SK-N-SH (cell line): Measurements from ENCODE around the gene REXO1. TPM values are rescaled to one million over a fixed set of nuclear protein-coding genes. Genes with fewer than 3 reads are reported as not detected.

Source experiments
- CTCF ChIA-PET: fragments of 300-600, 350-600 bp; formaldehyde crosslinking; extraction: SDS; loops from one replicate; lab custom pipeline; 2021; lab: Yijun Ruan, JAX
- POLR2A ChIA-PET: fragments of 350-600 bp; sonication (Branson Sonifier 250); formaldehyde crosslinking; extraction: SDS; loops from one replicate; lab custom pipeline; 2020; ENCODE audit warnings: antibody characterized with exemption, inconsistent platforms; lab: Yijun Ruan, JAX
- DNase-seq: peaks from one replicate; pipeline ENCODE4 v3.0.0; 2012
- H2AFZ ChIP-seq: fragments of 200-600 bp; sonication (generic); 2 replicates; pipeline ENCODE4 v1.8.1; 2016; ENCODE audit warnings: antibody characterized with exemption, mild to moderate bottlenecking, low read depth
- H3F3A ChIP-seq: fragments of 200-600 bp; sonication (generic); replicated peaks from 2 replicates; pipeline ENCODE3; 2016; ENCODE audit warnings: antibody characterized with exemption, mild to moderate bottlenecking; ENCODE audit not compliant: insufficient read depth
- H3K27ac ChIP-seq, 2 experiments: fragments of 200-500 bp in 1 of 2; fragments of 200-600 bp in 1 of 2; sonication (Bioruptor generic) in 1 of 2; sonication (generic), shearing (Covaris generic) in 1 of 2; 2 replicates each; pipeline versions ENCODE4 v1.5.1 to v1.6.1; 2014 to 2016; ENCODE audit warnings: low read depth in 2 of 2, inconsistent platforms in 1 of 2, low read length in 1 of 2, mild to moderate bottlenecking in 1 of 2, mixed read lengths in 1 of 2
- H3K27me3 ChIP-seq: fragments of 200-600 bp; sonication (generic), shearing (Covaris generic); 2 replicates; pipeline ENCODE4 v1.6.1; 2016; ENCODE audit warnings: mixed run types; ENCODE audit not compliant: insufficient read depth
- H3K36me3 ChIP-seq, 2 experiments: fragments of 200-500 bp in 1 of 2; fragments of 200-600 bp in 1 of 2; sonication (Bioruptor generic) in 1 of 2; sonication (generic) in 1 of 2; replicated peaks in 1 of 2; 2 replicates each; pipeline versions ENCODE3 to v1.5.1; 2014 to 2016; ENCODE audit warnings: low read length in 1 of 2, mild to moderate bottlenecking in 1 of 2; ENCODE audit not compliant: insufficient read depth in 2 of 2, control insufficient read depth in 1 of 2
- H3K4me1 ChIP-seq, 2 experiments: fragments of 200-500 bp in 1 of 2; fragments of 200-600 bp in 1 of 2; sonication (Bioruptor generic) in 1 of 2; sonication (generic), shearing (Covaris generic) in 1 of 2; 2 replicates each; pipeline versions ENCODE4 v1.5.1 to v1.6.1; 2014 to 2016; ENCODE audit warnings: low read depth in 1 of 2, low read length in 1 of 2, mixed run types in 1 of 2; ENCODE audit not compliant: insufficient read depth in 2 of 2, control insufficient read depth in 1 of 2
- H3K4me2 ChIP-seq: fragments of 200-600 bp; sonication (generic), shearing (Covaris generic); 2 replicates; pipeline ENCODE4 v1.6.1; 2017; ENCODE audit warnings: mixed run types
- H3K4me3 ChIP-seq, 2 experiments: fragments of 200-500 bp in 1 of 2; fragments of 200-600 bp in 1 of 2; sonication (Bioruptor generic) in 1 of 2; sonication (generic), shearing (Covaris generic) in 1 of 2; 2 replicates each; pipeline versions ENCODE4 v1.5.1 to v1.8.1; 2014 to 2016; ENCODE audit warnings: low read depth in 2 of 2, inconsistent platforms in 1 of 2, low read length in 1 of 2, mild to moderate bottlenecking in 1 of 2, mixed read lengths in 1 of 2, moderate library complexity in 1 of 2
- H3K79me2 ChIP-seq: fragments of 200-600 bp; sonication (generic); 2 replicates; pipeline ENCODE4 v1.8.1; 2017; ENCODE audit warnings: mild to moderate bottlenecking; ENCODE audit not compliant: insufficient read depth
- H3K9ac ChIP-seq: fragments of 200-600 bp; sonication (generic); 2 replicates; pipeline ENCODE4 v1.6.1; 2017; ENCODE audit warnings: mixed run types
- H3K9me2 ChIP-seq: fragments of 200-600 bp; sonication (generic); 2 replicates; pipeline ENCODE4 v1.6.1; 2017; ENCODE audit warnings: mixed run types
- H3K9me3 ChIP-seq: fragments of 200-600 bp; sonication (generic); 2 replicates; pipeline ENCODE4 v1.6.1; 2017; ENCODE audit warnings: mixed run types, mild to moderate bottlenecking, moderate library complexity
- H4K20me1 ChIP-seq: fragments of 200-600 bp; sonication (generic); 2 replicates; pipeline ENCODE4 v1.6.1; 2017; ENCODE audit warnings: mild to moderate bottlenecking, mixed run types; ENCODE audit not compliant: insufficient read depth
- CHD2 ChIP-seq: fragments of 150-350 bp; IDR thresholded peaks from 2 replicates; pipeline ENCODE4 v1.6.1; 2018; ENCODE audit warnings: low read length; ENCODE audit not compliant: partially characterized antibody
- CTCF ChIP-seq: fragments of 200-600 bp; sonication (generic); IDR thresholded peaks from 2 replicates; pipeline ENCODE4 v1.6.1; 2017; ENCODE audit warnings: antibody characterized with exemption, mild to moderate bottlenecking, moderate library complexity
- FOXJ3 ChIP-seq: sonication (generic); formaldehyde crosslinking; IDR thresholded peaks from 2 replicates; pipeline ENCODE4 v1.5.1; 2020; ENCODE audit warnings: mild to moderate bottlenecking, missing genetic modification reagents
- FOXM1 ChIP-seq: IDR thresholded peaks from 2 replicates; pipeline ENCODE4 v1.4.0; 2012; ENCODE audit warnings: low read depth, mild to moderate bottlenecking
- GABPA ChIP-seq: IDR thresholded peaks from 2 replicates; pipeline ENCODE4 v1.4.0; 2012; ENCODE audit warnings: low read depth, mild to moderate bottlenecking
- GATA2 ChIP-seq: sonication (generic); formaldehyde crosslinking; IDR thresholded peaks from 2 replicates; pipeline ENCODE4 v1.5.0; 2020; ENCODE audit warnings: mild to moderate bottlenecking, missing genetic modification reagents
- JUND ChIP-seq: IDR thresholded peaks from 2 replicates; pipeline ENCODE4 v1.4.0; 2012
- MEF2A ChIP-seq: IDR thresholded peaks from 2 replicates; pipeline ENCODE4 v1.4.0; 2012; ENCODE audit warnings: low read depth, borderline replicate concordance
- MXI1 ChIP-seq: IDR thresholded peaks from 2 replicates; pipeline ENCODE4 v1.6.1; 2012; ENCODE audit warnings: mild to moderate bottlenecking, low read depth, low read length, improper control_type of control experiment
- NRF1 ChIP-seq: IDR thresholded peaks from 2 replicates; pipeline ENCODE4 v1.6.1; 2012; ENCODE audit warnings: low read depth, mild to moderate bottlenecking, low read length
- PBX3 ChIP-seq: IDR thresholded peaks from 2 replicates; pipeline ENCODE4; 2012
- POLR2AphosphoS5 ChIP-seq: IDR thresholded peaks from 2 replicates; pipeline ENCODE4 v1.6.1; 2012; ENCODE audit warnings: low read depth, low read length
- RAD21 ChIP-seq: IDR thresholded peaks from 2 replicates; pipeline ENCODE4 v1.6.1; 2012; ENCODE audit warnings: mild to moderate bottlenecking, low read length
- RCOR1 ChIP-seq: fragments of 150-350 bp; IDR thresholded peaks from 2 replicates; pipeline ENCODE4 v1.6.1; 2017; ENCODE audit warnings: antibody characterized with exemption, low read length
- TEAD4 ChIP-seq: IDR thresholded peaks from 2 replicates; pipeline ENCODE4 v1.4.0; 2012; ENCODE audit warnings: mild to moderate bottlenecking, borderline replicate concordance; ENCODE audit not compliant: insufficient read depth
- WGBS: methylation state at CpG from one replicate; pipeline ENCODE4 v1.1.6; 2017; ENCODE audit warnings: low lambda C conversion rate; 5-methylcytosine and 5-hydroxymethylcytosine counted together
- polyA plus RNA-seq, 3 experiments: library from polyadenylated mRNA; depleted of rRNA; stranded (reverse); fragments of >200 nt; gene quantifications; 2 replicates each; pipeline ENCODE4 v1.2.3, GENCODE V29; 2012

The REXO1 gene
- polyA plus RNA-seq, 1 of the 3 experiments (the other 2 are of a cell fraction): 18.8 TPM

- no peak for TF ChIP-seq PBX3
- no peak for TF ChIP-seq CHD2
- no peak for TF ChIP-seq JUND
These were observed 6.3 kb upstream of the REXO1 start (continued) for GRCh38 chr19:1854542-1855039.

- CTCF ChIA-PET: interaction anchor here (0.6 to 2.8 kb wide), 6 partner anchors 11 to 103 kb away, joined by 3 to 15 read pairs (median 6); no protein-coding TSS in a partner anchor
- Histone ChIP-seq H3F3A (peaks cover 23% of the 10 kb centered on the region), H3K36me3 (peaks cover 3 to 6% of the 10 kb centered on the region in 2 experiments), H4K20me1 (peaks cover 95% of the 10 kb centered on the region), H3K27me3 (no peaks in the 10 kb centered on the region), H3K4me2 (no peak overlapping the region), H3K9me2 (no peaks in the 10 kb centered on the region), H3K79me2 (peaks cover 84% of the 10 kb centered on the region), H3K4me1 (peaks cover 23 to 38% of the 10 kb centered on the region in 2 experiments; a peak in 3 of 4 replicates), H2AFZ (no peak overlapping the region), H3K9me3 (no peaks in the 10 kb centered on the region), H3K9ac (no peak overlapping the region), H3K27ac (no peak overlapping the region; a peak in 1 of 4 replicates), H3K4me3 (no peak overlapping the region)
- POLR2A ChIA-PET: no interaction called here
- WGBS: 79% methylated on average over 11 of the region's 16 CpGs
- TF ChIP-seq CHD2 (no peak), NRF1 (no peak), MEF2A (no peak), MXI1 (no peak), FOXJ3 (CRISPR knock-in tag) (no peak), POLR2AphosphoS5 (no peak), FOXM1 (no peak), GABPA (no peak), GATA2 (CRISPR knock-in tag) (no peak), RAD21 (no peak)
- DNase-seq: no peak
These were observed 5.8 kb upstream of the REXO1 start for GRCh38 chr19:1854039-1854541.

DNA sequence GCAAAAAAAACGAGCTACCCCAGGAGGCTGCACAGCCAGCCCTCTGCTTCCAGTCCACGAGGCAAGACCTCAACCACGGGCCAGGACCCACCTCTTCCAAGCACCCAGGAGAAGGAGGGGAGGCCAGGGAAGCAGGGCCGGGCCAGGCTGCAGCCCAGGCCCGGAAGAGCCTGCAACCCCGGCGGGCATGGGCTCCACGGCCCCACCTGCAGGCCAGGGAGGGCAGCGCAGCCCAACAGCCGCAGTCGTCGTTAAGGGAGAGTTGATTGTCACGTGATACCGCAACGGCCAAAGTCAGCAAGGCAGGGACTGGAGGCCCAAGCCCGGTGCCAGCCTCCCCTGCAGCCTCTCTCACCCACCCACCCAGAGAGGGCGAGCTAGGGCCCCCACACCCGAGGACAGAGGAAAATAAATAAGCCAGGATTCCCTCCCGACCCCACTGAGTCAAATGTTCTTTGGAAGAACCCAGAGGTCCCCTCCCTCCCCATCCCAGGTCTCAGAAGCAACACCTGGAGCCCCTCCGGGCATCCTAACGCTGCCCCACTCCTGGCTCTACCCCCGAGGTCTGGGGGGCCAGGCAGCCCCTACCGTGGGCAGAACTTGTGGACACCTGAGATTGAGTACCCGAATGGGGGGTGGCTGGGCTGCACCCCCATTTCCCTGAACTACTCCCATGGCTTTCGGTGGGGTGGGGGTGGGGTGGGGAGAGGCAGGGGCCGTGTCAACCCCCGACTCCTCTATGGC lies 5.2 kb upstream of the REXO1 start:
- Histone ChIP-seq H3K9me2 (no peaks in the 10 kb centered on the region), H3K9me3 (no peaks in the 10 kb centered on the region), H3K27ac (peak overlapping the region in 1 of 2 experiments; percentile 6; a peak in 1 of 4 replicates), H3K9ac (no peak overlapping the region), H3F3A (peaks cover 28% of the 10 kb centered on the region), H4K20me1 (peaks cover 92% of the 10 kb centered on the region), H3K79me2 (peaks cover 81% of the 10 kb centered on the region), H3K4me1 (peaks cover 23 to 36% of the 10 kb centered on the region in 2 experiments; a peak in 3 of 4 replicates), H2AFZ (no peak overlapping the region), H3K27me3 (no peaks in the 10 kb centered on the region), H3K4me3 (no peak overlapping the region), H3K4me2 (no peak overlapping the region), H3K36me3 (peaks cover 3 to 6% of the 10 kb centered on the region in 2 experiments)
- 0 out of 2 replicates have a peak, but pooled peaks have one; percentile 14 for TF ChIP-seq RCOR1
- TF ChIP-seq CTCF: peak; percentile 79
- TF ChIP-seq TEAD4: no peak
- POLR2A ChIA-PET: no interaction called here
- CTCF ChIA-PET: interaction anchor here (0.6 to 2.8 kb wide), 4 partner anchors 11 to 102 kb away, joined by 3 to 11 read pairs (median 6); no protein-coding TSS in a partner anchor
- DNase-seq: peak; percentile 85
- WGBS: 68% methylated on average over 23 of the region's 27 CpGs
